Upper lobe of left lung (tissue), 4 donors: ENCODE data around the gene SUMF2.

Experiments used
- POLR2AphosphoS5 ChIP-seq, 2 donors: sonication (generic); formaldehyde crosslinking; IDR thresholded peaks; one replicate each; pipeline ENCODE4 v1.5.1; 2017; ENCODE audit warnings: antibody characterized with exemption in 2 of 2
- TF ChIP-seq, protein P1 (sequence below), 6 experiments: fragments of 450-650 bp in 4 of 6; fragments of 200-600 bp in 2 of 6; sonication (generic) in 2 of 6; IDR thresholded peaks; one replicate each; pipeline ENCODE4 v1.5.1; 2016 to 2019; ENCODE audit warnings: antibody characterized with exemption in 6 of 6

DNA sequence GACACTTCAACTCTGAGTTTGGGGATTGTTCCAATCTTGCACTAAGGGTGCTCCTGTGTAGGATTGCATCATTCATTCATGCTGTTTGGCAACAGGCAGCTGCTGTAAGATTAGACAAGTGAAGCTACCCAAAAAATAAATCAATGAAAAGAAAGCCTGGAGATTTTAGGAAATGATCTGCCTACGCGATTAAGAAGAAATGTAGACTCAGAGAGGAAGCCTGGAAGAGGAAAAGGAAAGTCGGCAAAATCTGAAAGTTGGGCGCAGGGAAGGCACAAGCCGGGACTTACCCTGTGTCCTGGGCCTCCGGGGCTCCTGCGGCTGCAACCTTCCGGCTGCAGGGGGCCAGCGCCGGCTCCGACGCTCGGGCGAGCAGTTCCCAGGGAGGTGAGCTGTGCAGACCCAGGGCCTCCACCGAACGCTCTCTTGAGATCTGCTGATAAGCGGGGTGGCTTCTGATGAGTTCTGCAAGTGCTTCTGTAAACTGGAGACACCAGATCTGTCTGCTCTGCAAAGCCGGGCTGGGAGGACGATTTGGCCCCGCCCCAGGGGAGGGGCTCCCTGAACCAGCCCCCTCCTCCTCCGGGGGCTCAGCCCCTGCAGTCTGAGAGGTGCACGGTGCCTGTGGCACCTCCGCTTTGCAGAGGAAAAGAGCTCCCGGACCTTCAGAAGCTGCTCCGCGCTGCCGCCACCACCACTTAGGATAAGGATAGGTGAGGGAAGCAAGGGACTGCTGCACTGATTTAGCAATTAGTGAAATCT lies 30.2 kb upstream of the SUMF2 start:
- no peak for TF ChIP-seq POLR2AphosphoS5 (IDR thresholded peaks at IDR 0.05)
- TF ChIP-seq, protein P1, sequence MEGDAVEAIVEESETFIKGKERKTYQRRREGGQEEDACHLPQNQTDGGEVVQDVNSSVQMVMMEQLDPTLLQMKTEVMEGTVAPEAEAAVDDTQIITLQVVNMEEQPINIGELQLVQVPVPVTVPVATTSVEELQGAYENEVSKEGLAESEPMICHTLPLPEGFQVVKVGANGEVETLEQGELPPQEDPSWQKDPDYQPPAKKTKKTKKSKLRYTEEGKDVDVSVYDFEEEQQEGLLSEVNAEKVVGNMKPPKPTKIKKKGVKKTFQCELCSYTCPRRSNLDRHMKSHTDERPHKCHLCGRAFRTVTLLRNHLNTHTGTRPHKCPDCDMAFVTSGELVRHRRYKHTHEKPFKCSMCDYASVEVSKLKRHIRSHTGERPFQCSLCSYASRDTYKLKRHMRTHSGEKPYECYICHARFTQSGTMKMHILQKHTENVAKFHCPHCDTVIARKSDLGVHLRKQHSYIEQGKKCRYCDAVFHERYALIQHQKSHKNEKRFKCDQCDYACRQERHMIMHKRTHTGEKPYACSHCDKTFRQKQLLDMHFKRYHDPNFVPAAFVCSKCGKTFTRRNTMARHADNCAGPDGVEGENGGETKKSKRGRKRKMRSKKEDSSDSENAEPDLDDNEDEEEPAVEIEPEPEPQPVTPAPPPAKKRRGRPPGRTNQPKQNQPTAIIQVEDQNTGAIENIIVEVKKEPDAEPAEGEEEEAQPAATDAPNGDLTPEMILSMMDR (IDR thresholded peaks at IDR 0.05), result peak in 4 of 6 experiments; percentile 22 to 53 (median 28)
